Activated CD8-positive, alpha-beta T cell treated with anti-CD3 and anti-CD28 coated beads, Interleukin-2, amount 10 ng/mL, durations not matched to agents 7 days and 5 days (primary cell): ENCODE data around the gene POGLUT3. TPM values are rescaled to one million over a fixed set of nuclear protein-coding genes. Genes with fewer than 3 reads are reported as not detected.

Experiments used
- ATAC-seq: fragments of 150-1000 bp; cut with Tn5 transposase; one replicate; pipeline ENCODE4 v1.10.0; 2021; ENCODE audit warnings: moderate library complexity
- CTCF ChIA-PET: fragments of 350-600 bp; sonication (Branson Sonifier 250); formaldehyde crosslinking; loops from one replicate; lab custom pipeline; 2021; ENCODE audit warnings: antibody characterized with exemption; lab: Charles Lee
- POLR2A ChIA-PET: fragments of 350-600 bp; sonication (Branson Sonifier 250); formaldehyde crosslinking; loops from one replicate; lab custom pipeline; 2021; ENCODE audit warnings: antibody characterized with exemption; lab: Charles Lee
- DNase-seq: peaks from one replicate; pipeline ENCODE4 v3.0.0-alpha.2; 2020
- H3K27ac Mint-ChIP-seq: one replicate; pipeline ENCODE4 v1.8.0; 2021; ENCODE audit warnings: mild to moderate bottlenecking, mixed read lengths
- H3K27me3 Mint-ChIP-seq: one replicate; pipeline ENCODE4 v1.8.0; 2021; ENCODE audit warnings: low read depth, mixed read lengths
- H3K36me3 Mint-ChIP-seq: one replicate; pipeline ENCODE4 v1.8.0; 2021; ENCODE audit warnings: low read depth, mixed read lengths
- H3K4me1 Mint-ChIP-seq: one replicate; pipeline ENCODE4 v1.8.0; 2021; ENCODE audit warnings: low read depth, mixed read lengths
- H3K4me3 Mint-ChIP-seq: one replicate; pipeline ENCODE4 v1.8.0; 2021; ENCODE audit warnings: mild to moderate bottlenecking, mixed read lengths
- H3K9me3 Mint-ChIP-seq: one replicate; pipeline ENCODE4 v1.8.0; 2022; ENCODE audit warnings: mixed read lengths; ENCODE audit not compliant: insufficient read depth
- total RNA-seq, 2 experiments: library from RNA; stranded (reverse); gene quantifications; one replicate each; pipeline ENCODE4 v1.2.3, GENCODE V29; 2021

POGLUT3 gene
- total RNA-seq, 2 experiments from 2014 or later: 27.6 to 31.5 TPM

DNA sequence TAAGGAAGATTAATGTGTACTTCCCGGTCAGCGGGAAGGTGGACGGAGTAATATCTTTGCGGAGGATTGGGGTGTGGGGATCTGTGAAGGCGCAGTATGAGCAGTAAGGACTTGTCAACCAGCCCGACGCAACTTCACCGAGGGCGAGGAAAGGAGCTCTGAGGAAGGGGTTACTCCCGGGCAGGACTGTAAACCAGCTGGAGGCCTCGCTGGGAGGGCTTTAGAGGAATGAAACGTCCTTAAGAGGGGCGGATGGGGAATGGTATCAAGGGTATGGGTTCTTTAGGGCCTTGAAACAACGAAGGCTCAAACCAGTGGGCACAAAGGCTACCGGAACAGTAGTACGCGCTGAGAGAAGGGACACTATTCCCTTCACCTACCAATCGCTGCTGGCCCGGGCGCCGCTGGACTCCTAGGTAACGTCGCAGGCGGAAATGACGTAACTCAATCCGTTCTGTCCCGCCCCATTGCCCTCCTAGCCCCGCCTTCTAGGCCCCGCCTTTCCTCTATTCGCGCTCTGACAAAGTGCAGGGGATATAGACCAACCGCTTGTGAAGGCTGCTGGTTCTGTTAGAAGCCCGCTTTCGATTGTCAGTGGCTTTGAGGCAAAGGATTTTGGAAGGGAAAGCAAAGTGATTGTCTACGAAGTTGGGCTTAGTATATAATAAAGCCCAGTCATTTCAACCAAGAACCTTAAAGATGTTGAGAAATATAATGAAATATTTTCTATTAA is 30.9 kb downstream of the POGLUT3 start, which contains the start of gene C11orf65:
Gene C11orf65 (minus strand): TSS at position 439 of the 733 bp plus-strand sequence. CDS start 5,970 bp downstream, outside the sequence.
- CTCF ChIA-PET: interaction anchor here (1.5 kb wide), 1 partner anchor 458 kb away, joined by 4 read pairs; the partner anchor contains the start of gene CUL5
- Mint-ChIP-seq H3K36me3 (peaks cover 6% of the 10 kb centered on the region), H3K4me1 (peaks cover 18% of the 10 kb centered on the region), H3K27ac (peak within 1 kb of the TSS; percentile 100), H3K9me3 (no peaks in the 10 kb centered on the region), H3K27me3 (no peaks in the 10 kb centered on the region), H3K4me3 (peak within 1 kb of the TSS; percentile 97)
- POLR2A ChIA-PET: interaction anchor here (0.8 to 3.1 kb wide), 3 partner anchors 18 to 244 kb away, joined by 3 to 16 read pairs (median 3); partner anchors contain the start of gene POGLUT3
- ATAC-seq (peak; percentile 99), DNase-seq (peak; percentile 97)

DNA sequence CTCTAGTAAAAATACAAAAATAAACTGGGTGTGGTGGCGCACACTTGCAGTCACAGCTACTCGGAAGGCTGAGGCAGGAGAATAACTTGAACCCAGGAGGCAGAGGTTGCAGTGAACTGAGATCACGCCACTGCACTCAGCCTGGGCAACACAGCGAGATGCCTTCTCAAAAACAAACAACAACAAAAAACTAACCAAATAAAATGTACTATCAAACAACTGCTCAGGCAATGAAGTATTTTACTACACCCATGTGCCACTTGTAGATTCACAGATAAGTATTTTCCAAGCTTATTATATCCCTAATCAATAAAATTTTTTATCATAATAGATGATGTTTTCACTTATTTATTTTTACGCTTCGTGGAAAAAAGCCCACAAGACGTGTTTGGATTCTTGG is 31.8 kb downstream of the POGLUT3 start:
- H3K9me3 Mint-ChIP-seq: no peaks in the 10 kb centered on the region
- POLR2A ChIA-PET: interaction anchor here (3.1 kb wide), 1 partner anchor 31 kb away, joined by 16 read pairs; the partner anchor contains the start of gene POGLUT3
- no peaks in the 10 kb centered on the region for H3K27me3 Mint-ChIP-seq
- peaks cover 5% of the 10 kb centered on the region for H3K36me3 Mint-ChIP-seq
- H3K4me1 Mint-ChIP-seq: peaks cover 18% of the 10 kb centered on the region
- peak overlapping the region; percentile 97 for H3K4me3 Mint-ChIP-seq
- CTCF ChIA-PET: interaction anchor here (1.5 kb wide), 1 partner anchor 457 kb away, joined by 4 read pairs; the partner anchor contains the start of gene CUL5
- H3K27ac Mint-ChIP-seq: peak overlapping the region; percentile 100
- ATAC-seq: no peak
- no peak for DNase-seq

DNA sequence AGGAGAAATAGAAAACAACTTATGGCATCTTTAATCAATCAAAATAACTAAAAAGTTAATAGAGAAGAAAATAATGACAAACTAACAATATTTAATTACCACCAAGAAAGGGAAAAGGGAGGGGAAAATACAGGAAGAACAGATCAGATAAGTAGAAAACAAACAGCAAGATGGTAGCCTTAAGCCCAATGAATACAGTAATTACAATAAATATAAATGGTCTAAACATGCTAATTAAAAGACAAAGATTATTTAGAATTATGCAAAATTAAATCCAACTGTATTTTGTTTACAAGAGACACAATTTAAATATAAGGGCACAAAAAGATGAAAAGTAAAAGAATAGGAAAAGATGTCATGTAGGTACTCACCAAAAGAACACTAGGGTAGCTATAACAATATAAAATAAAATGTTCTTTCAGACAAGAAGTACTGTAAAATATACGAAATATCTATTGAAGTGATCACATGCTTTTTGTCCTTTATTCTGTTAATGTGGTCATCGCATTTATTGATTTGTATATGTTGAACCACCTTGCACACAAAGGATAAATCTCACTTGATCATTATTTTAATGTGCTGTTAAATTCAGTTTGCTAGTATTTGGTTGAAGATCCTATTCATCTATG is 44.9 kb downstream of the POGLUT3 start:
- H3K27ac Mint-ChIP-seq: no peak overlapping the region

More for the DNA sequence above, 44.9 kb downstream of the POGLUT3 start:
- POLR2A ChIA-PET: no interaction called here
- no peaks in the 10 kb centered on the region for H3K27me3 Mint-ChIP-seq
- peaks cover 7% of the 10 kb centered on the region for H3K9me3 Mint-ChIP-seq
- ATAC-seq (no peak), DNase-seq (no peak)
- no peak overlapping the region for H3K4me3 Mint-ChIP-seq
- peaks cover 4% of the 10 kb centered on the region for H3K4me1 Mint-ChIP-seq
- H3K36me3 Mint-ChIP-seq: peaks cover 9% of the 10 kb centered on the region
- CTCF ChIA-PET: no interaction called here

Other genes starting within 250 kb of the POGLUT3 start
- gene C11orf65, start 30.9 kb downstream of the POGLUT3 start, total RNA-seq: under 1 TPM; 0.74 to 0.83 TPM
- gene EXPH5, start 95.4 kb upstream of the POGLUT3 start, total RNA-seq: 1 to 10 TPM; 1.9 to 2.1 TPM
- 10 to 100 TPM; 26.3 to 31.6 TPM for gene DDX10, start 166.7 kb upstream of the POGLUT3 start, total RNA-seq